Activated T-helper 17 cell treated with anti-CD3 and anti-CD28 coated beads, Interleukin-2, amount 50 U/mL, for 72 hours (primary cell): ENCODE data around the gene SETBP1. TPM values are rescaled to one million over a fixed set of nuclear protein-coding genes. Genes with fewer than 3 reads are reported as not detected.
A peak's percentile ranks its signal among the peaks of the same experiment; 100 is the strongest.

Experiments
- ATAC-seq: fragments of 150-1000 bp; cut with Tn5 transposase; replicated peaks from 2 replicates; pipeline ENCODE4 v1.10.0; 2021; ENCODE audit warnings: mild to moderate bottlenecking, moderate library complexity
- H3K27ac Mint-ChIP-seq: one replicate; pipeline ENCODE4 v1.8.0; 2022; ENCODE audit warnings: mixed read lengths
- H3K27me3 Mint-ChIP-seq: one replicate; pipeline ENCODE4 v1.8.0; 2022; ENCODE audit warnings: mixed read lengths
- H3K36me3 Mint-ChIP-seq: one replicate; pipeline ENCODE4 v1.8.0; 2022; ENCODE audit warnings: low read depth, mild to moderate bottlenecking, mixed read lengths
- H3K4me1 Mint-ChIP-seq: one replicate; pipeline ENCODE4 v1.8.0; 2022; ENCODE audit warnings: mixed read lengths
- H3K4me3 Mint-ChIP-seq: one replicate; pipeline ENCODE4 v1.8.0; 2022; ENCODE audit warnings: mild to moderate bottlenecking, mixed read lengths
- H3K9me3 Mint-ChIP-seq: one replicate; pipeline ENCODE4 v1.8.0; 2022; ENCODE audit warnings: mixed read lengths
- total RNA-seq, 2 donors: library from RNA; stranded (reverse); gene quantifications; one replicate each; pipeline ENCODE4 v1.2.3, GENCODE V29; 2022

The SETBP1 gene
- total RNA-seq, 2 donors from 2014 or later = 2.2 to 7.6 TPM

DNA sequence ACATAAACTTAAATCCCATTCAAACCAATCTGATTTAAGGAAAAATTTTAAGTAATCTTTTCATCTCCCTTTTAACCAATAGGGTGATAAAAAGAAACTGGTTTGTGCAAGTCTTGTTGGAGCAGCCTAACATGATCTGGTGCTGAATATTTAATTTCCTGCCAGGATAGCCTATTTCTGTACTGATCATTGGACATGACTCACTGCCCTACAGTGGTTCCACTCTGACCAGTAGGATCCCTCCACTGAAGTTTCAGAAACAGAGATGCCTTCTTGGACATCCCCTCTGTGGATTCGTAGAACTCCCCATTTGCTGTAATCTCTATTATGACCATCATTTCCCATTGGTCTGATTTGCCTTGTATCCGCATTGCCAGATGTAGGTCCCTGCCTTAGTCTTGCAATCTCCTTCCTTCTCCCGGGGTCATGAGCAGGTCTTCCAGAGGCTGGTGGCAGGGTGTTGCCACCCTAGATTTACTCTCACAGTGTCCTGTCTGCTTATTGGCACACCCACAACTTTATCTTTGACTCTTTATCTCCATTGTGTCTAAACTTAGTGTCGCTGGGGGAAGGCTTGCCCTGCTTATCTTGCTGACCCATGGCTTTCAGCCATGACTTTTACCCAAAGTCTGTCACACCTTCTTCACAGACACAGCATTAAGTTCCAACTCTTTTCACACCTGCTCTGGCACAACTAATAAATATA lies 12.3 kb upstream of the SETBP1 start:
- H3K27me3 Mint-ChIP-seq = peaks cover 43% of the 10 kb centered on the region
- no peak overlapping the region for H3K4me3 Mint-ChIP-seq
- no peaks in the 10 kb centered on the region for H3K36me3 Mint-ChIP-seq
- no peak overlapping the region for H3K27ac Mint-ChIP-seq
- no peak for ATAC-seq
- no peaks in the 10 kb centered on the region for H3K4me1 Mint-ChIP-seq
- no peaks in the 10 kb centered on the region for H3K9me3 Mint-ChIP-seq

- Mint-ChIP-seq H3K27ac (no peak overlapping the region), H3K27me3 (peaks cover 56% of the 10 kb centered on the region), H3K9me3 (no peaks in the 10 kb centered on the region), H3K4me1 (no peaks in the 10 kb centered on the region), H3K4me3 (no peak overlapping the region), H3K36me3 (no peaks in the 10 kb centered on the region)
- ATAC-seq = no peak
Measured at GRCh38 chr18:44671914-44672313, 8.8 kb upstream of the SETBP1 start.

DNA sequence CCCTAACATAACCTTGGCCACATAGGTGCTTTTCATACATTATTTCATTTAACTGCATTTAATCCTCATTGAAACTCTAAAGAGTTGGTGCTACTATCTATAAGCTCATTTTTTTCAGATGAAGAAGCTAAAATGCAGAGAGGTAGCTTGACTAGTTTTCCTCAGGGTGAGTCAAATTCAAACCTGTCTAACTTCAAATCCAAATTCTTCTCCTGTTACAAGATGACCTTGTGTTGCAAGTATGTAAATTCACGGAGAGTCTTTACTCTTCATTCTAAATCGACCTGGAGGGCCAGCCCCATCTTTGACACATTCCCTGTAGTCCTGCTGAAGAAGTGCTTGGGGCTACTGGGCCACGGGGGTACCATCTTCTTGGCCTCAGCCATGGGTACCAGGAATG lies 8.2 kb upstream of the SETBP1 start:
- H3K27me3 Mint-ChIP-seq = peaks cover 52% of the 10 kb centered on the region

DNA sequence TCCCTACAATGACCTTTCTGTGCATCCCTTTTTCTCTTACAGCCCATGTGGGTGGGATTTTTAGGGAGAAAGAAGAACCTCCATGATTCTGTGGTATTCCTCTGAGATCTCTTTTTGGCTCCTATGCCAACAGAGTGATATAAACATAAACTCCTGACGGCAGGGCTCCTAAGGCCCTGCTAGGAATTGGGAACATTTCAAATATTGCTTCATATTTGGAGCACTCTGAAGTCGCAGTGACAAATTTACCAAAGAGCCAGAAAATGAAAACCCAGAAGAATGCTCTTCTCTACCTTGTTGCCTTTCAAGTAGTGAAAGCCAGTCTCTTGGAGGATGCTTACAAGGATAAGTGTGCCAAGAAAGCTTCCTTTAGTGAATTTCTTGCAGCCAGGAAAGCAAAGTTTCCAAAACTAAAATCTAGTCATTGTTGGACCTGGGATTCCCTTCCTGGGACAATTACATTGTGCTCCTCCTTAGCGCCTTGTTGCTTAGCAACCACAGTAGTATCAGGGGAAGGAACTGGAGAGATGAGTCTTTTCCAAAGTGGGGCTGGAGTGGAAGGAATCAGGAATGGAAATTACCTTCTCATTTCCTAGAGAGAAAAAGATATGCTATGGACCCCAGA lies 7.3 kb upstream of the SETBP1 start:
- Mint-ChIP-seq H3K27ac (no peak overlapping the region), H3K27me3 (peaks cover 52% of the 10 kb centered on the region), H3K4me1 (no peaks in the 10 kb centered on the region), H3K4me3 (no peak overlapping the region), H3K36me3 (no peaks in the 10 kb centered on the region), H3K9me3 (no peaks in the 10 kb centered on the region)
- no peak for ATAC-seq

More for the DNA sequence above, 8.2 kb upstream of the SETBP1 start:
- H3K4me3 Mint-ChIP-seq = no peak overlapping the region
- H3K4me1 Mint-ChIP-seq = no peaks in the 10 kb centered on the region
- no peaks in the 10 kb centered on the region for H3K9me3 Mint-ChIP-seq
- ATAC-seq = no peak
- no peak overlapping the region for H3K27ac Mint-ChIP-seq
- no peaks in the 10 kb centered on the region for H3K36me3 Mint-ChIP-seq

GRCh38 chr18:44677933-44678332 lies 2.8 kb upstream of the SETBP1 start:
- peaks cover 27% of the 10 kb centered on the region for H3K27me3 Mint-ChIP-seq
- no peak for ATAC-seq
- H3K4me1 Mint-ChIP-seq = no peaks in the 10 kb centered on the region
- no peak overlapping the region for H3K4me3 Mint-ChIP-seq
- no peaks in the 10 kb centered on the region for H3K9me3 Mint-ChIP-seq
- peaks cover 9% of the 10 kb centered on the region for H3K36me3 Mint-ChIP-seq
- H3K27ac Mint-ChIP-seq = no peak overlapping the region

- Mint-ChIP-seq H3K27me3 (peaks cover 24% of the 10 kb centered on the region), H3K27ac (no peak overlapping the region), H3K4me3 (peak overlapping the region; percentile 30), H3K4me1 (no peaks in the 10 kb centered on the region), H3K9me3 (no peaks in the 10 kb centered on the region), H3K36me3 (peaks cover 9% of the 10 kb centered on the region)
- ATAC-seq = no peak
Measured at GRCh38 chr18:44678725-44679055, 2.0 kb upstream of the SETBP1 start.

DNA sequence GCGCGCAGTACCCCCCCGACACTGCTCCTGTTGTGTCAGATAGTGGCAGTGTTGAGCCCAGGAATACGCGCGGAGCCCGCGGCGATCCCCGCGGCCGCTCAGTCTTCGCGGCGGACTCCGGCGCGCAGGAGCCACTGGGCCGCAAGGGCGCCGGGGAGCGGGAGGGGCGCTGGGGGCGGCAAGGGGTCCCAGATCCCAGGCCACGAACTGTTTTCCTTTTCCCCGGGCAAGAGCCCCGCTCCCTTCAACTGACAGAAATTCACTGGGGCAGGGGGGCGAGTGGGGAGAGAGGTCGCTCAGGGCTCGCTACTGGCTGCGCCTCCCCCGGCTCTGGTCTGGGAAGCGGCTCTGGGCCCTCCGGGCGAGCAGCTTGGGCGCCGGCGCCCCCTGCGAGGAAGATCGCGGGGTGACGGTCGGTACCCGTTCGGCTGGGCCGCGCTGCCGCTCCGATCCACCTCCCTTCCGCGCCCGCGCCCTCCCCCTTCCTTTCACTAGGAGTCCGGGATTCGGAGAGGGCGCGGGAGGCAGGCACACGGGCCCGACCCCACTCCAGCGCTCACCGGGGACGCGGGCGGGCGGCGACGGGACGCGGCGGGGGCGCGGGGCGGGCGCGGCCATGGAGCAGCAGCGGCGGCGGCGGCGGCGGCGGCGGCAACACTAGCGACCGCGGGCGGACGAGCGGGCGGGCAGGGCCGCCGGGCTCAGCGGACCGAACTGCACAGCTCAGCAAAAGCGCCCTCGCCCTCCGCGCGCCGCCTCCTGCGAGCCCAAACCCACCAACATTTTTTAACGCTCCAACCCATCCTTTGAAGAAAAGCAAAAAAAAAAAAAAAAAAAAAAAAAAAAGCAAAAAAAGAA lies 1.4 kb upstream of the SETBP1 start:
- no peaks in the 10 kb centered on the region for H3K9me3 Mint-ChIP-seq
- H3K36me3 Mint-ChIP-seq = peaks cover 9% of the 10 kb centered on the region
- peaks cover 20% of the 10 kb centered on the region for H3K27me3 Mint-ChIP-seq
- ATAC-seq = peak; percentile 97
- peak overlapping the region; percentile 30 for H3K4me3 Mint-ChIP-seq
- no peak overlapping the region for H3K27ac Mint-ChIP-seq
- no peaks in the 10 kb centered on the region for H3K4me1 Mint-ChIP-seq

DNA sequence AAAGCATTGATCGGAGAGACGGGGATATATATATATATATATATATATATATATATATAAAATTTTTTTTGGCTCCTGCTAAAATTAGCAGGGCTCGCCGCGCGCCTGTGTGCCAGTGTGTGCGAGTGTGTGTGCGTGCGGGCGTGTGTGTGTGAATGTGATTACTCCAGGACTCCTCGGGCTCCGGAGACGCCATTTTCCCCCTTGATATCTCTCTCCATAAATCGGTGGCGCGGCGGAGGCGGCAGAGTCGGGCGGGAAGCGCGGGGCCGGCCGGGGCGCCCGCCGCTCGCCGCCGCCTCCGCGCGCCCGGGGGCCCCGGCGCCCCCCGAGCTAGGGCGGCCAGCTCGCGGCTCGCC lies 795 bp upstream of the SETBP1 start:
- ATAC-seq = peak; percentile 28
- peaks cover 9% of the 10 kb centered on the region for H3K36me3 Mint-ChIP-seq
- no peaks in the 10 kb centered on the region for H3K4me1 Mint-ChIP-seq
- H3K27me3 Mint-ChIP-seq = peaks cover 17% of the 10 kb centered on the region
- H3K4me3 Mint-ChIP-seq = no peak overlapping the region
- H3K27ac Mint-ChIP-seq = no peak overlapping the region
- no peaks in the 10 kb centered on the region for H3K9me3 Mint-ChIP-seq

GRCh38 chr18:44681076-44681970 lies 635 bp downstream of the SETBP1 start:
- H3K4me1 Mint-ChIP-seq = no peaks in the 10 kb centered on the region
- H3K27me3 Mint-ChIP-seq = peaks cover 13% of the 10 kb centered on the region
- no peak overlapping the region for H3K4me3 Mint-ChIP-seq
- peaks cover 9% of the 10 kb centered on the region for H3K36me3 Mint-ChIP-seq
- ATAC-seq = no peak
- H3K9me3 Mint-ChIP-seq = no peaks in the 10 kb centered on the region
- H3K27ac Mint-ChIP-seq = peak overlapping the region; percentile 57

- H3K4me1 Mint-ChIP-seq = no peaks in the 10 kb centered on the region
- ATAC-seq = no peak
- H3K27ac Mint-ChIP-seq = no peak overlapping the region
- H3K27me3 Mint-ChIP-seq = peaks cover 18% of the 10 kb centered on the region
- H3K36me3 Mint-ChIP-seq = peaks cover 9% of the 10 kb centered on the region
- no peaks in the 10 kb centered on the region for H3K9me3 Mint-ChIP-seq
- no peak overlapping the region for H3K4me3 Mint-ChIP-seq
Measured at GRCh38 chr18:44682201-44682870, 1.6 kb downstream of the SETBP1 start.

DNA sequence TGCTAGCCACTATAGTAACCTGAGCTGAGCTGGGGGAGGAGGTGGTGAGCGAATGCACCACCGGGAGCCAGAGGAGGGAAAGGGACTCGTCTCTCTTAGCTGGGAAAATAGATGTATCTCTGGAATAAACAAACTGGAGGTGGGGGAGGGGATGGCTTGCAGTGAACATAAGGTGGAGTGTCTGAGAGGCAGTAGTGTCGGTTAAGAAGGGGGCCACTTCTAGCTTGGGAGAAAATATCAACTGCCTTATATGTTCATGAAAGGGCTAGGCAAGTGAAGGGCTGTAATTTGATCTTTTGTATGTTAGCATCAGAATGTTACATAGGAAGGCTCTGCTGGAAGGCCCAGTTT lies 2.2 kb downstream of the SETBP1 start:
- H3K4me3 Mint-ChIP-seq = no peak overlapping the region
- no peak for ATAC-seq
- H3K9me3 Mint-ChIP-seq = no peaks in the 10 kb centered on the region
- no peaks in the 10 kb centered on the region for H3K4me1 Mint-ChIP-seq
- no peak overlapping the region for H3K27ac Mint-ChIP-seq
- peaks cover 9% of the 10 kb centered on the region for H3K36me3 Mint-ChIP-seq
- H3K27me3 Mint-ChIP-seq = peaks cover 15% of the 10 kb centered on the region

DNA sequence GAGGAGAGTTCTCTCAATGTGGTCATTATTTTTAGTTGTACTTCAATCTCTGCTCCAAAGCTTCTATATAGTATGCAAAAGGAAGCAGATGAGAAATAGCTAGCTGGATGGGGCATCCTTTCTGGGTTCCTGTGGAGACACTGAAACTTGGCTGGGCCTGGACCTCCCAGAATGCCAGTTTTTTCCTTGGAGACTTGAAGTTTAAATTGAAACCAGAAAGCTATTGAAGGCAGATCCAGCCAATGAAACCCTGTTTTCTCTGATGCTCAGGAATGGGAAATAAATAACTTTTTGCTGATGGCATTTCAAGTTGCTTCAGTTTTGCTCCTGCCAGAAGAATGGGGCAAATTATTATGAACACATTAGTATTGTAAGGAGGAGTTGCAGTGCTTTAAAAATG lies 2.9 kb downstream of the SETBP1 start:
- H3K36me3 Mint-ChIP-seq = peaks cover 9% of the 10 kb centered on the region
- ATAC-seq = no peak
- no peaks in the 10 kb centered on the region for H3K4me1 Mint-ChIP-seq
- no peak overlapping the region for H3K27ac Mint-ChIP-seq
- H3K4me3 Mint-ChIP-seq = no peak overlapping the region
- H3K27me3 Mint-ChIP-seq = peaks cover 12% of the 10 kb centered on the region
- no peaks in the 10 kb centered on the region for H3K9me3 Mint-ChIP-seq

GRCh38 chr18:44685296-44685695 lies 4.6 kb downstream of the SETBP1 start:
- no peak overlapping the region for H3K27ac Mint-ChIP-seq
- H3K27me3 Mint-ChIP-seq = peaks cover 25% of the 10 kb centered on the region
- no peaks in the 10 kb centered on the region for H3K9me3 Mint-ChIP-seq
- no peaks in the 10 kb centered on the region for H3K4me1 Mint-ChIP-seq
- H3K4me3 Mint-ChIP-seq = no peak overlapping the region
- H3K36me3 Mint-ChIP-seq = peaks cover 9% of the 10 kb centered on the region
- ATAC-seq = no peak

DNA sequence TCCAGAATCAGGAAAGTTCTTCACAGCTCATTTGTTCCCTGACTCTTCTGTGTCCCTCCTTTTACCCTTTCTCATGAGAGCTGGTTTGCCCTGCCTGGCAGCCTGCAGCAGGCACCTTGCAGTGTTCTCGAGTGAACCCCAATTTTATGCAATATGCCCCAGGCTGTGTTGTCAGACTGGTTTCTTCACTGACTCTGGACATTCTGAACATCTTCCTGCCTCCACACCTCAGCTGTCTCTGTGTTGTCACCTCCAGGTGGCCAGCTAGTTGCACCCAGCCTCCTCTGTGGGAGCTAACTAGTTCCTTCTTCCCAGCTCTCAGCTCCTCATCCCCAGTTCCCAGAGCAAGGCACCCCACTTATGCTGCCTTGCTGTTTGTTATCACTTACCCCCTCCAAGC lies 5.5 kb downstream of the SETBP1 start:
- ATAC-seq = no peak
- H3K27me3 Mint-ChIP-seq = peaks cover 25% of the 10 kb centered on the region
- H3K9me3 Mint-ChIP-seq = no peaks in the 10 kb centered on the region
- H3K4me1 Mint-ChIP-seq = no peaks in the 10 kb centered on the region
- H3K27ac Mint-ChIP-seq = no peak overlapping the region
- peaks cover 2% of the 10 kb centered on the region for H3K36me3 Mint-ChIP-seq
- no peak overlapping the region for H3K4me3 Mint-ChIP-seq
